HG03175 (cell line): ENCODE data around the gene SIRPA.

ENCODE experiments used
- ATAC-seq: cut with Tn5 transposase; IDR thresholded peaks from one replicate; pipeline ENCODE4 v1.9.1; 2021; ENCODE audit warnings: mild to moderate bottlenecking, moderate library complexity; ENCODE audit not compliant: unreplicated experiment

The SIRPA gene

DNA sequence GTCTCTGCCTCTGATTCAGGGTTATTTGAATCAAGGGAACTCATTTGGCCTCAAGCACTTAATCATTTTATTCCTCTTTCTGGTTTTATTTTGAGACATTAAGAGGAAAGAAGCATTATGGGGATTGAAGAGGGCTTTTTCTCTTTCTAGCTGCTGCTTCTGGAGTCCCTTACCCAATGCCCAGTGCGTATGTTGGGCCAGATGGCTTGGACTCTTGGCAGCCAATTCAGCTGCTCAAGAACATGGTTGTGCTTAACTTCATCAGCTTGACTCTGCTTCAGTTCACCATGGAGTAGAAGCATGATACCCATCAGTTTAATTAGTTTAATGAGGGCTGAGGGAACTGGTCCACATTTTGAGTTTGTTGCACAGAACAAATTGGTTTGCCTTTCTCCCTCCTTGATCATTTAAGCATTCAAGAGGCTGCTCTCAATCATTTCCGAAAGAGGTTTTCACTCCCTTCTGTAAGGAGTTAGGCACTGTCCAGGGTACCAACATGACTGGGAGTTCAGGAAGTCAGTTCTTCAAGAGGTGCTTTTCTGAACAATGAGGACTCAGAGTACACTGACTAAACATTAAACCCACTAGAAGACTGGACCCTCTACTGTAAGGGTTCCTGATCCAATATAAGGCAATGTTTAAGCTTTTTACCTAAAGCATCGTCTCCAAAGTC lies 84.0 kb downstream of the SIRPA start:
- no peak for ATAC-seq

DNA sequence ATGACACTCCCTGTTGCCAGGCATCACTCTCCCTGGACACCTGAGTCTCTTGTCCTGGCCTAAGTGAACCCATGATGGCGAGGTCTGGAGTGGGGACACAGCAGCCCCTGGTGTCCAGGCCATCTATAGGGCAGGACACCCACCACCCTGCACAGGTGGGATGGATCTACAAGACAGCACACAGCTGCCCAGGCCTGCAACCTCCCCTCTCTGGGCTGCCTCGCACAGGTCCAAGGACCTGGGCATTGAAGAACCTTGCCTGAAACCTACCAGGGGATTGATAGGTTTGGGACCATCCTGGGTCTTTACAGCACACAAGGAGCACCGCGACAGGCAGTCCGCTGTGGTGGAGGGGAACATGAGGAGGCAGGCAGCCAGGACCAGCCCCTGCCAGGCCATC lies 87.5 kb downstream of the SIRPA start:
- ATAC-seq, result no peak

- ATAC-seq, result no peak
Observed at GRCh38 chr20:1983301-1983700, 88.1 kb downstream of the SIRPA start.

DNA sequence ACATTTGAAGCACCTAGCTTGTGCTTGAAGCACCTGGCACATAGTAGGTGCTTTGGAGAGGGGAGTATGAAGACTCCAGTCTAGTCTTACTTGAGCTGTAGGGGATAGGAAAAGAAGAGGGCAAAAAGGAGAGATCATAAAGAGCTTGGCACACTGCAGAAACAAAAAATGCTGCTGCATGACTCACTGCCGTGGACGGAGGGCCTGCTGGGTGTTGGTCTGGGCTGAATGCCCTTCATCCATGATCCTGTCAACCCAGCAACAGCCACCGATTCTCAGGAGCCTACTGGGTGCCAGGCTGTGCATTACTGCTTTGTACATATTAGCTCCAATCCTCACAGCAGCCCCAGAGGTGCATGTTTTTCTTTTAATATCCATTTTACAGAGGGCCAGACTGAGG lies 92.6 kb downstream of the SIRPA start:
- ATAC-seq, result no peak
